GM18858 (cell line): ENCODE measurements around the gene CTDSP1.
A peak's percentile ranks its signal among the peaks of the same experiment; 100 is the strongest.

ENCODE experiments used
- ATAC-seq: cut with Tn5 transposase; IDR thresholded peaks from one replicate; pipeline ENCODE4 v1.9.1; 2021; ENCODE audit not compliant: unreplicated experiment

CTDSP1 gene

GRCh38 chr2:218398437-218399390 is 954 bp upstream of the CTDSP1 start:
- ATAC-seq = no peak

- ATAC-seq = no peak
Observed at GRCh38 chr2:218400167-218400929, 680 bp downstream of the CTDSP1 start.

- no peak for ATAC-seq
Observed at GRCh38 chr2:218400930-218401881, 1.5 kb downstream of the CTDSP1 start.

GRCh38 chr2:218401890-218402289 is 2.2 kb downstream of the CTDSP1 start:
- no peak for ATAC-seq

- ATAC-seq = no peak
Observed at GRCh38 chr2:218402491-218402901, 2.8 kb downstream of the CTDSP1 start.

GRCh38 chr2:218402911-218403411 is 3.3 kb downstream of the CTDSP1 start:
- ATAC-seq = no peak

- ATAC-seq = no peak
Observed at GRCh38 chr2:218403810-218404209, 4.1 kb downstream of the CTDSP1 start.

GRCh38 chr2:218404351-218405085 is 4.8 kb downstream of the CTDSP1 start:
- no peak for ATAC-seq

- ATAC-seq = no peak
Observed at GRCh38 chr2:218405086-218405745, 5.5 kb downstream of the CTDSP1 start.

GRCh38 chr2:218405746-218406208 is 6.1 kb downstream of the CTDSP1 start:
- no peak for ATAC-seq

GRCh38 chr2:218406209-218406948 is 6.7 kb downstream of the CTDSP1 start:
- ATAC-seq = peak; percentile 69

GRCh38 chr2:218406949-218407618 is 7.4 kb downstream of the CTDSP1 start:
- ATAC-seq = no peak

- ATAC-seq = no peak
Observed at GRCh38 chr2:218407717-218408116, 8.0 kb downstream of the CTDSP1 start.

- no peak for ATAC-seq
Observed at GRCh38 chr2:218418321-218418716, 18.7 kb downstream of the CTDSP1 start.

GRCh38 chr2:218418717-218419458 is 19.2 kb downstream of the CTDSP1 start, which contains the start of gene VIL1:
TSS of gene VIL1 (plus strand) at chr2:218419123. CDS start at chr2:218423779, 4,656 bp downstream.
- no peak for ATAC-seq

- ATAC-seq = no peak
Observed at GRCh38 chr2:218419630-218420216, 20.1 kb downstream of the CTDSP1 start.

GRCh38 chr2:218421027-218421426 is 21.4 kb downstream of the CTDSP1 start:
- no peak for ATAC-seq
